ENCODE data around the gene SNAPC1.

GRCh38 chr14:61737915-61738314 is 24.3 kb upstream of the SNAPC1 start:
- TF ChIP-seq CTCF (IDR thresholded peaks at IDR 0.05; ENCODE audit: low read depth, low read length) (no peak), EZH2phosphoT487 (IDR thresholded peaks at IDR 0.05; ENCODE audit: low read depth) (no peak)
